ENCODE results near the gene SKIL.

The SKIL gene

DNA sequence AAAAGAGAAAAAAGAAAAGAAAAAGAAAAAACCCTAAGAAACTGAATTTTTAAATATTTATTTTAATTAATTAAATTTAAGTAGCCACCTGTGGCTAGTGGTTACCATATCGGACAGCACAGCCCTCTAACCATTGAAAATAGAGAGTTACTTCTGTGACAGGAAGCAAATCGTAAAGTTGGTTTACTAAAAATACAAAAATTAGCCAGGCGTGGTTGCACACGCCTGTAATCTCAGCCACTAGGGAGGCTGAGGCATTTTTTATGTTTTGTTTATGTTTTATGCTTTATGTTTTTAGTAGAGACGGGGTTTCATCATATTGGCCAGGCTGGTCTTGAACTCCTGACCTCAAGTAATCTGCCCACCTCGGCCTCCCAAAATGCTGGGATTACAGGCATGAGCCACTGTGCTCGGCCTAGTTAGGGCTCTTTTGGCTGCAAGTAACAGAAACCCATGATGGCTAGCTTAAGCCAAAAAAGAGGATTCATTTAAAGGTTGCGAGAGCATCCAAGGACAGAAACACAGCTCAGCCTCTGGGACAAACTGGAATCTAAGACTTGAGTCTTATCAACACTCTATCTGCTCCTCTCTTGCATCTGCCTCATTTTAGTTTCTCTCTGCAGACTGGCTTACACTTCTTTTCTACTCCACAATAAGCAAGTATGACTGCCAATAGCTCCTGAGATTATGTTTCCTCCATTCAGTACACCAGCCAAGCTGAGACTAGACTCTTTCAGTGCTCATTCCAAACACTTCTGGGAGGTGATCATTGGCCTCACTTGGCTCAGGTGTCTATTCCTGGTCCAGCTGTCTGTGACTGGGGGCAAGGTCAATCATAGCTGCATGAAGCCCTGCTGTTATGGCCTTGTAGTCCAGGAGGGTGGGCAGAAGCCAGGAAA lies 6.8 kb upstream of the SKIL start:
- DNase-seq (ENCODE audit: low read depth in 2 of 2): no peak

DNA sequence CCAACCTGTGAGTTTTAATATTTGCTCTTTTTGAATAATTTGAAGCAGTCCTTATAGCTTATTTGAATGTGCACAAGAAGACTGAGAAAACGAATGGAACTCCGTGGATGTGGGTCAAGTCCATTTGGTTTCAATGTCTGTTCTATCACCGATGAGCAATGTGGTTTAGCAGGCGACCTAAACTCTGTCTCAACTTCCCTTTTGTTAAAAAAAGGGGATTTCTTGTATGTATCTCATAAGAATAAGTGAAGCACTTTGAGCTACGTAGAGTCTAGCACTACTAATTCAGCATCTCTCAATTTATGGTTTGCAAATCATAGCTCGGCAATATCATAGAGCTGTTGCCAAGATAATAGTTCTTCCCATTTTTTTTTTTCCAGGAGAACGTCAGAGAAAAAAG lies 4.6 kb upstream of the SKIL start:
- no peak for DNase-seq (ENCODE audit: low read depth in 2 of 2)

DNA sequence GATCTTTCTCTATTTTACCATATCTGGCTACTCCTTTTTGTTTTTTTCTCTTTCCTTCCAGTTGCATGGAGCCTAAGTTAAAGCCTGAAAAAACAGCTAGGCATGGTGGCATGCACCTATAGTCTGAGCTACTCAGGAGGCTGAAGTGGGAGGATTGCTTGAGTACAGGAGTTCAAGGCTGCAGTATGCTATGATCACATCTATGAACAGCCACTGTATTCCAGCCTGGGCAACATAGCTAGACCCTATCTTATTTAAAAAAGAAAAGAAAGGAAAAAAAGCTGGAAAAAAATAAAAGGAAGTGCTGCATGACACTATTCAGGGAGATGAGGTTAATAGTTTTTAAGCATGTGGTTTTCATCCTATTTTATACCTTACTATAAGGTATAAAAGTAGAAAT lies 4.0 kb upstream of the SKIL start:
- no peak for DNase-seq (ENCODE audit: low read depth in 2 of 2)

DNA sequence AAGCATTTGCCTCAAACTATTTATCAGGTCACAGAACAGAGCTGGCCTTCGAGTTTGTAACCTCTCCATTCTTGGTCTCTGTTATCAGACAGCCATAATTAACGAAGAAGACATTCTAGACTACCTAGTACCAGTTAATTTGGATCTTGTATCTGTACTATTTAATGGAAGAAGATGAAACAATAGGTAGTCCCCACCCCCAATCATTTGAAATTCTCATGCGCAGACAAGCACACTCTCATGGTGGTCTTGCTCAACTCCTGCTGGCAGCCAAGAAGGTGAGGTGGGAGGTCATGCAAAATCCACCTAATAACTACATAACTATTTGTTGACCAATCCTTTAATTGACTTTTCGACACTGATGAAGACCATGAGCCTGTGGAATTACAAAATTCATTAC lies 2.8 kb upstream of the SKIL start:
- DNase-seq (ENCODE audit: low read depth in 2 of 2): no peak

- DNase-seq (ENCODE audit: low read depth in 2 of 2): no peak
Measured at GRCh38 chr3:170355738-170356595, 1.5 kb upstream of the SKIL start.

DNA sequence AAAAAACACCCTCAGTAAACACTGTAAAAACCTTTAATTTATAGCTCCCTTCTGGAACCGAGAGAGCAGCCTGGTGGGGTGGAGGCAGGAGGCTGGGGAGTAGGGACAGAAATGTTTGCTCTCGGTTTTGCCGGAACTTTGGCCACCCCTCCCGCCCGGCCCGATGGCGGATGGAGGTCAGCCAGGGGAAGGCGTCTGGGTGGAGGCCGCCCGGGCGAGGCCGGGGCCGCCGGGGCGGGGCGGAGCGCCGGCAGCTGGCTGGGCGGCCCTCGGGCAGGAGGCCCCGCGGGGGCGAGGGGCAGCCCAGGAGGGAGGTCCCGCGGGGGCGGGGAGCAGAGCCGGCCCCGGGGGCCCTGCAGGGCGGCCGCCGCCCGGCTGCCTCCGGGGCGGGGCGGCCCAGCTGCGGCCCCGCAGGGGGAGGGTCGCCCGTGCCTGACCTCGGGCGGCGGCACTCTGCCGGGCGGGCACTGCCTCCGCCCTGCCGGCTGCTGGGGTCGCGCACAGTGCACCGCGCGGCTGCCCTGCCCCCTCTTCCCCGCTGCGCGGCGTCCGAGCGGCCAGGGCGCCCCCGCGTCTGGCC lies 829 bp upstream of the SKIL start:
- peak; percentile 16 to 32 for DNase-seq (ENCODE audit: low read depth in 2 of 2)

DNA sequence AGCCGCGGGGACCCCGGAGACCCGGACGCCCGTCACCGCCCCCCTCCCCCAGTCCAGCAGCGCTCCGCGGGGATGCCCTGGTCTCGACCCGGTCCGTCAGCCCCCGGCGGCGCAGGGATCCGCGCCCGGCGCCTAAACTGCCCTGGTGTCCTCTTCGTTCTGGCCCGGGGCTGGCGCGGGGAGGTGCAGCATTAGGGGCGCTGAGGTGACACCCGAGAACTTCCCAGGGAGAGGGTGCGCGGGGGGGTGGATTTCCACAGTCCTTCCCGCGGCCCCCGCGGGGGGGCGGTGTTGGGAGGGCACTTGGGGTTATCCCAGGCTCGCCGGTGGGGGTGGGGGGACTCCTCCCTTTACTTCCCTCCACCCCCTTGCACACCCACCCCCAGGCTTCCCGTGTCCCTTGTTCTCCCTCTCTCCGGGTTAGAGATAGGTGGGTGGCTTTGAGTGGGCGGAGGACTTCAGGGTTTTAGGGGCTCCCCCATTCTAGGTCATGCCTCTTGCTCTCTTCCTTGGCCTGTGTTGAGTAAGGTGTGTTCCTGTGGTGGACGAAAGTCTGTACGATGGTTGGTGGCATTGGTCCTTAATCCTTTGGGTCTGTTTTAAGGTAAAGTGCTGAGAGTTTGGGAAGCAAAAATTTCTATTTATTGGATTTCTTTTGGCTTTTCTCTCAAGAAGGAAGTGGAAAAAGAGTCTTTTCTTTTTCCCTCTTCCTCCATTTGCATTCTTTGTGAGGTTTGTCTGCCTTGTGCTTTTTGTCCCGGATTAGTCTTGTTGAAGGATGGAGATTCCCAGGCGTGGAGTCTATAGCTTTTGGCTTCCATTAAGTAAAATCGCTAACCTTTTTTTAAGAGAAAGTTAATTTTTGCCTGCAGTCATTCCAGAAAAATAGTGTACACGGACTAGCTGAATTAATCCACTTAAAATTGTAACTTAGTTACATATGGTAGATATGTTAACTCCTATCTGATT lies 811 bp downstream of the SKIL start:
- DNase-seq (ENCODE audit: low read depth in 2 of 2): peak; percentile 52 to 65

GRCh38 chr3:170359178-170359704 lies 1.7 kb downstream of the SKIL start:
- no peak for DNase-seq (ENCODE audit: low read depth in 2 of 2)

DNA sequence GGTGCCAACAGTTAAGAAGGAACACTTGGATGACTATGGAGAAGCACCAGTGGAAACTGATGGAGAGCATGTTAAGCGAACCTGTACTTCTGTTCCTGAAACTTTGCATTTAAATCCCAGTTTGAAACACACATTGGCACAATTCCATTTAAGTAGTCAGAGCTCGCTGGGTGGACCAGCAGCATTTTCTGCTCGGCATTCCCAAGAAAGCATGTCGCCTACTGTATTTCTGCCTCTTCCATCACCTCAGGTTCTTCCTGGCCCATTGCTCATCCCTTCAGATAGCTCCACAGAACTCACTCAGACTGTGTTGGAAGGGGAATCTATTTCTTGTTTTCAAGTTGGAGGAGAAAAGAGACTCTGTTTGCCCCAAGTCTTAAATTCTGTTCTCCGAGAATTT lies 3.0 kb downstream of the SKIL start:
- DNase-seq (ENCODE audit: low read depth in 2 of 2): no peak

DNA sequence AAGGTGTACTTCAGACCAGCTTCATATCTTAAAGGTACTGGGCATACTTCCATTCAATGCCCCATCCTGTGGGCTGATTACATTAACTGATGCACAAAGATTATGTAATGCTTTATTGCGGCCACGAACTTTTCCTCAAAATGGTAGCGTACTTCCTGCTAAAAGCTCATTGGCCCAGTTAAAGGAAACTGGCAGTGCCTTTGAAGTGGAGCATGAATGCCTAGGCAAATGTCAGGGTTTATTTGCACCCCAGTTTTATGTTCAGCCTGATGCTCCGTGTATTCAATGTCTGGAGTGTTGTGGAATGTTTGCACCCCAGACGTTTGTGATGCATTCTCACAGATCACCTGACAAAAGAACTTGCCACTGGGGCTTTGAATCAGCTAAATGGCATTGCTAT lies 3.4 kb downstream of the SKIL start:
- no peak for DNase-seq (ENCODE audit: low read depth in 2 of 2)

- DNase-seq (ENCODE audit: low read depth in 2 of 2): no peak
Measured at GRCh38 chr3:170361711-170362110, 4.2 kb downstream of the SKIL start.

GRCh38 chr3:170363471-170363994 lies 6.0 kb downstream of the SKIL start:
- no peak for DNase-seq (ENCODE audit: low read depth in 2 of 2)

- no peak for DNase-seq (ENCODE audit: low read depth in 2 of 2)
Measured at GRCh38 chr3:170364965-170365364, 7.5 kb downstream of the SKIL start.

DNA sequence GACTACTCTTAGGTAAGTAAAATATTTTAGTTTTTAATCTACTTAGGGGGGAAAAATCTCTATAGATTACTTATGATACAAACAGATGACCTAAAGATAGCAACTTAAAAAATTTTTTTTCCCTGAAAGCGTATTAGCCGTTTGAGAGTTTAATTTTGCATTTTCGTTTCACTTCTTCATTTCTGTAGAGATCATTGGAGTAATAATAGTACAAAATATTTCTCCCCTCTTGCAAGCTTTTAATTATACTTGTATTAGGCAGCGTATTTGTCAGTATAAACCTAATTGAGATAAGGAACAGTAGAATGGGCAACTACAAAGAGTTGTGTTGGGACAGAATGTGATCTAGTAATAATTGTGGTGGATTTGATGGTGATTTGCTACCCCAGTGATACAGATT lies 10.3 kb downstream of the SKIL start:
- no peak for DNase-seq (ENCODE audit: low read depth in 2 of 2)

GRCh38 chr3:170368921-170369320 lies 11.4 kb downstream of the SKIL start:
- DNase-seq (ENCODE audit: low read depth in 2 of 2): no peak

- no peak for DNase-seq (ENCODE audit: low read depth in 2 of 2)
Measured at GRCh38 chr3:170372190-170372879, 14.8 kb downstream of the SKIL start.

DNA sequence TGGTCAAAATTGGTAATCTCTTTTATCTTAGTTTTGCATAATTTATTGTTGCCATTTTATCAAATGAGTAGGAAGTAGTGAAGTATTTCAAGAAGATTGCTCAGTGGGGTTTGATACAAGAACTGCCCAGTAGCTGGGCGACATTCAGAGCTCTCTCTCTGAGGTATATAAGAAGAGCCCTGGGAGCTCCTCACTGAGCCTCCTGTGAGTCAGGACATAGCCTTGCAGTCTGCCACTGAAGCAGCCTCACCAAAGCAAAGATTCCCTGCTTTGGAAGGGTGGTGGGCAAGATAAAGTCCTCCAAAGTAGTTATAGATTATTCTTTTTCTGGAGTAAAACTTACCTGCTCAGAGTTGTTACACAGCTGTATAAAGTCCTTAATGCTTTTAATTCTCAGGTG lies 26.1 kb downstream of the SKIL start:
- no peak for DNase-seq (ENCODE audit: low read depth in 2 of 2)

- DNase-seq (ENCODE audit: low read depth in 2 of 2): no peak
Measured at GRCh38 chr3:170386468-170386867, 29.0 kb downstream of the SKIL start.

DNA sequence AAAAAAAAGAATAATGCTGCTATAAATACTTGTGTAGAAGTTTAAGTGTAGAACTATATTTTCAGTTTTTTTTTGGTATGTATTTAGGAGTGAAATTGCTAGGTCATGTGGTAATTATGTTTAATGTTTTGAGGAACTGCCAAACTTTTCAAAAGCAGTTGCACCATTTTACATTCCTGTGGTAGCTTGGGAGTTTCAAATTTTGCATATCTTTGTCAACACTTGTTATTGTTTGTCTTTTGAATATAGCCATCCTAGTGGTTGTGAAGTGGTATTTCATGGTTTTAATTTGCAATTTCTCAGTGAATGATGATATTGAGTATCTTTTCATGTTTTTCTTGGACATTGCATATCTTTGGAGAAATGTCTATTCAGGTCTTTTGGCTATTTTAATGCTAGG lies 30.4 kb downstream of the SKIL start:
- no peak for DNase-seq (ENCODE audit: low read depth in 2 of 2)

DNA sequence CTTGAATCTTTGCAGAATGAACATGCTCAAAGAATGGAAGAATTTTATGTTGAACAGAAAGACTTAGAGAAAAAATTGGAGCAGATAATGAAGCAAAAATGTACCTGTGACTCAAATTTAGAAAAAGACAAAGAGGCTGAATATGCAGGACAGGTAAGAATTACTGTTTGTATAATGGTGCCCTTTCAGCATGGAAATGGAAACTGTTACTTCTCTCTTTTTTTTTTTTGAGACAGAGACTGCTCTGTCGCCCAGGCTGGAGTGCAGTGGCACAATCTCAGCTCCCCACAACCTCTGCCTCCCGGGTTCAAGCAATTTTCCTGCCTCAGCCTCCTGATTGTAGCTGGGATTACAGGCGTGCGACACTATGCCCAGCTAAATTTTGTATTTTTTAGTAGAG lies 33.6 kb downstream of the SKIL start:
- no peak for DNase-seq (ENCODE audit: low read depth in 2 of 2)

All from activated CD4-positive, alpha-beta T cell treated with anti-CD3 and anti-CD28 coated beads for 24 hours (primary cell).